Osteocyte (in vitro differentiated cells): ENCODE results near the gene THPO. TPM values are rescaled to one million over a fixed set of nuclear protein-coding genes. Genes with fewer than 3 reads are reported as not detected.

Experiments
- DNase-seq: peaks from one replicate; pipeline ENCODE4 v3.0.0; 2021; ENCODE audit warnings: mixed read lengths; ENCODE audit not compliant: unreplicated experiment; ENCODE audit errors: extremely low spot score
- H3K27ac Mint-ChIP-seq: one replicate; pipeline ENCODE4 v1.8.0; 2021; ENCODE audit warnings: mild to moderate bottlenecking, mixed read lengths; ENCODE audit not compliant: unreplicated experiment
- H3K27me3 Mint-ChIP-seq: one replicate; pipeline ENCODE4 v1.8.0; 2021; ENCODE audit warnings: mixed read lengths; ENCODE audit not compliant: unreplicated experiment
- H3K36me3 Mint-ChIP-seq: one replicate; pipeline ENCODE4 v1.8.0; 2021; ENCODE audit warnings: mixed read lengths; ENCODE audit not compliant: unreplicated experiment
- H3K4me1 Mint-ChIP-seq: one replicate; pipeline ENCODE4 v1.8.0; 2021; ENCODE audit warnings: mixed read lengths; ENCODE audit not compliant: unreplicated experiment
- H3K4me3 Mint-ChIP-seq: one replicate; pipeline ENCODE4 v1.8.0; 2021; ENCODE audit warnings: mild to moderate bottlenecking, moderate library complexity, mixed read lengths; ENCODE audit not compliant: unreplicated experiment
- H3K9me3 Mint-ChIP-seq: one replicate; pipeline ENCODE4 v1.8.0; 2021; ENCODE audit warnings: mixed read lengths; ENCODE audit not compliant: unreplicated experiment
- CTCF ChIP-seq: fragments of 200-600 bp; sonication (generic); IDR thresholded peaks from 2 replicates; pipeline ENCODE4 v1.5.0; 2021; ENCODE audit warnings: antibody characterized with exemption, mild to moderate bottlenecking, moderate library complexity
- long read RNA-seq: library from polyadenylated mRNA; unstranded; transcript quantifications from one replicate; pipeline ENCODE4 v2.0.0, GENCODE V29; 2021
- total RNA-seq: library from RNA; stranded (reverse); gene quantifications from 2 replicates; pipeline ENCODE4 v1.2.1, GENCODE V29; 2021

THPO gene
- not detected in 2 replicates for total RNA-seq
- long read RNA-seq = 0 reads

GRCh38 chr3:184377882-184378445, at the start of gene THPO:
Gene THPO (minus strand): TSS chr3:184378207. CDS start chr3:184376259, 1,948 bp downstream.
- Mint-ChIP-seq H3K9me3 (no peaks in the 10 kb centered on the region), H3K27ac (no peak within 1 kb of the TSS), H3K27me3 (peaks cover 63% of the 10 kb centered on the region), H3K4me1 (peaks cover 21% of the 10 kb centered on the region), H3K36me3 (no peaks in the 10 kb centered on the region), H3K4me3 (peak within 1 kb of the TSS; percentile 62)
- no peak for DNase-seq
- no peak for TF ChIP-seq CTCF

GRCh38 chr3:184426691-184427141, 48.7 kb upstream of the THPO start:
- TF ChIP-seq CTCF = no peak
- Mint-ChIP-seq H3K9me3 (no peaks in the 10 kb centered on the region), H3K4me3 (no peak overlapping the region), H3K27ac (no peak overlapping the region), H3K4me1 (no peaks in the 10 kb centered on the region), H3K36me3 (no peaks in the 10 kb centered on the region), H3K27me3 (peaks cover 36% of the 10 kb centered on the region)
- no peak for DNase-seq

DNA sequence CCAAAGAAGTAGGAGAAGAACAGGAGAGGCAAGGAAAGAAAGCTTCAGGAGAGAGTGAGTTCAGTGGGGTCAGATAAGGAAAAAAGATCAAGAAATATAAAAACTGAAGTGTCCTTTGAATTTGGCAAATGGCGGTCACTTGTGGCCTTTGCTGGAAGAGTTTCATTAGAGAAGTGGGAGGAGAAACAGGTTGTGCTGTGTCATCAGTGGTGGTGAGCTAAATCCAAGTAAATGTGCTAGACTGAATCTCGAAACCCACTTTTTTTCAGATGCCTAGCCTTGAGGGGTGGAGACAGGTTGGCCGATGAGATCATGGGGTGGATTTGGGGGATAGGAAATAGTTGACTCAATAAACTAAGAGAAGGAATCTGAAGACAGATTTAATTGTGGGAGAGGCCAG, 45.6 kb upstream of the THPO start:
- Mint-ChIP-seq H3K36me3 (no peaks in the 10 kb centered on the region), H3K27me3 (peaks cover 38% of the 10 kb centered on the region), H3K4me1 (no peaks in the 10 kb centered on the region), H3K27ac (no peak overlapping the region), H3K4me3 (no peak overlapping the region), H3K9me3 (no peaks in the 10 kb centered on the region)
- no peak for TF ChIP-seq CTCF
- DNase-seq = no peak

- no peak overlapping the region for H3K4me3 Mint-ChIP-seq
- no peaks in the 10 kb centered on the region for H3K4me1 Mint-ChIP-seq
- TF ChIP-seq CTCF = no peak
- H3K9me3 Mint-ChIP-seq = no peaks in the 10 kb centered on the region
- H3K36me3 Mint-ChIP-seq = no peaks in the 10 kb centered on the region
- no peak overlapping the region for H3K27ac Mint-ChIP-seq
- no peak for DNase-seq
- H3K27me3 Mint-ChIP-seq = peaks cover 28% of the 10 kb centered on the region
These were observed 41.2 kb upstream of the THPO start for GRCh38 chr3:184419171-184419570.

- Mint-ChIP-seq H3K36me3 (no peaks in the 10 kb centered on the region), H3K9me3 (no peaks in the 10 kb centered on the region), H3K4me1 (no peaks in the 10 kb centered on the region), H3K27me3 (peaks cover 19% of the 10 kb centered on the region), H3K27ac (no peak overlapping the region), H3K4me3 (no peak overlapping the region)
- no peak for DNase-seq
- TF ChIP-seq CTCF = peak; percentile 69
These were observed 39.8 kb upstream of the THPO start for GRCh38 chr3:184417619-184418327.
